ENCODE measurements around the gene KIF14.

The KIF14 gene

GRCh38 chr1:200620273-200621131 is at the start of gene KIF14:
TSS of gene KIF14 (minus strand) at chr1:200620751. CDS start at chr1:200618723, 2,028 bp downstream.
- DNase-seq, result peak; percentile 97

GRCh38 chr1:200669314-200670241 is 49.0 kb upstream of the KIF14 start, which contains the start of gene DDX59:
TSS of gene DDX59 (minus strand) at chr1:200669907. CDS start at chr1:200666740, 3,167 bp downstream.
- peak; percentile 99 for DNase-seq

GRCh38 chr1:200668514-200669313 is 48.2 kb upstream of the KIF14 start:
- no peak for DNase-seq

- no peak for DNase-seq
Measured at GRCh38 chr1:200666309-200666708, 45.8 kb upstream of the KIF14 start.

- DNase-seq, result no peak
Measured at GRCh38 chr1:200665861-200666260, 45.3 kb upstream of the KIF14 start.

GRCh38 chr1:200660719-200661118 is 40.2 kb upstream of the KIF14 start:
- no peak for DNase-seq

GRCh38 chr1:200659269-200659668 is 38.7 kb upstream of the KIF14 start:
- DNase-seq, result no peak

GRCh38 chr1:200658037-200658818 is 37.7 kb upstream of the KIF14 start:
- no peak for DNase-seq

- DNase-seq, result no peak
Measured at GRCh38 chr1:200654660-200655059, 34.1 kb upstream of the KIF14 start.

- no peak for DNase-seq
Measured at GRCh38 chr1:200653022-200653462, 32.5 kb upstream of the KIF14 start.

GRCh38 chr1:200652378-200652777 is 31.8 kb upstream of the KIF14 start:
- no peak for DNase-seq

- no peak for DNase-seq
Measured at GRCh38 chr1:200646515-200646914, 26.0 kb upstream of the KIF14 start.

GRCh38 chr1:200644021-200644420 is 23.5 kb upstream of the KIF14 start:
- no peak for DNase-seq

GRCh38 chr1:200642481-200642880 is 21.9 kb upstream of the KIF14 start:
- DNase-seq, result no peak

GRCh38 chr1:200640963-200641401 is 20.4 kb upstream of the KIF14 start:
- DNase-seq, result no peak

GRCh38 chr1:200640373-200640962 is 19.9 kb upstream of the KIF14 start:
- no peak for DNase-seq

GRCh38 chr1:200638073-200638472 is 17.5 kb upstream of the KIF14 start:
- no peak for DNase-seq

- no peak for DNase-seq
Measured at GRCh38 chr1:200636681-200637080, 16.1 kb upstream of the KIF14 start.

GRCh38 chr1:200634261-200635122 is 13.9 kb upstream of the KIF14 start:
- no peak for DNase-seq

GRCh38 chr1:200631375-200631774 is 10.8 kb upstream of the KIF14 start:
- no peak for DNase-seq

Data from right hindlimb (tissue), 1 donor.